Parathyroid adenoma (tissue), 2 donors: ENCODE measurements around the gene GNS.
A peak's percentile ranks its signal among the peaks of the same experiment; 100 is the strongest.
"Not testable (repeated sequence)": the region's sequence is repeated elsewhere in the genome, so short reads cannot be mapped to it uniquely, and the experiment has no call there.

Experiments used
- H2AFZ ChIP-seq: fragments of 300-600 bp; sonication (generic); one replicate; pipeline ENCODE4 v1.7.0; 2017; ENCODE audit warnings: antibody characterized with exemption, mild to moderate bottlenecking
- H3K27ac ChIP-seq: fragments of 300-600 bp; sonication (generic); one replicate; pipeline ENCODE4 v1.7.0; 2017
- H3K27me3 ChIP-seq: fragments of 300-600 bp; sonication (generic); one replicate; pipeline ENCODE4 v1.7.0; 2017; ENCODE audit warnings: low read length; ENCODE audit not compliant: control insufficient read depth, insufficient read depth
- H3K36me3 ChIP-seq: fragments of 300-600 bp; sonication (generic); one replicate; pipeline ENCODE4 v1.7.0; 2017; ENCODE audit warnings: low read length; ENCODE audit not compliant: control insufficient read depth, insufficient read depth
- H3K4me1 ChIP-seq: fragments of 300-600 bp; sonication (generic); one replicate; pipeline ENCODE4 v1.7.0; 2017; ENCODE audit warnings: control low read depth
- H3K4me2 ChIP-seq: fragments of 300-600 bp; sonication (generic); one replicate; pipeline ENCODE4 v1.7.0; 2017; ENCODE audit warnings: low read length
- H3K4me3 ChIP-seq: fragments of 300-600 bp; sonication (generic); one replicate; pipeline ENCODE4 v1.7.0; 2017; ENCODE audit warnings: low read depth, low read length
- H3K79me2 ChIP-seq: fragments of 300-600 bp; sonication (generic); one replicate; pipeline ENCODE4 v1.7.0; 2017; ENCODE audit warnings: control low read depth
- H3K9ac ChIP-seq: fragments of 300-600 bp; sonication (generic); one replicate; pipeline ENCODE4 v1.7.0; 2017; ENCODE audit warnings: mild to moderate bottlenecking
- H3K9me3 ChIP-seq: fragments of 300-600 bp; sonication (generic); one replicate; pipeline ENCODE4 v1.7.0; 2017; ENCODE audit warnings: low read length; ENCODE audit not compliant: control insufficient read depth
- CTCF ChIP-seq: fragments of 300-600 bp; sonication (generic); IDR thresholded peaks from one replicate; pipeline ENCODE4 v1.7.0; 2017; ENCODE audit warnings: antibody characterized with exemption, mild to moderate bottlenecking
- donor health status: primary hyperparathyroidism.

The GNS gene

GRCh38 chr12:64802180-64802775 is 43.1 kb upstream of the GNS start:
- H3K4me2 ChIP-seq, H3K27me3 ChIP-seq, H3K4me1 ChIP-seq, H2AFZ ChIP-seq, H3K9ac ChIP-seq, H3K9me3 ChIP-seq, H3K27ac ChIP-seq, H3K4me3 ChIP-seq, H3K36me3 ChIP-seq: not testable (repeated sequence)
- peak; percentile 87 for TF ChIP-seq CTCF
- H3K79me2 ChIP-seq: peaks cover 12% of the 10 kb centered on the region

GRCh38 chr12:64801381-64801780 is 42.2 kb upstream of the GNS start:
- no peaks in the 10 kb centered on the region for H3K36me3 ChIP-seq
- TF ChIP-seq CTCF: no peak

GRCh38 chr12:64800640-64801039 is 41.4 kb upstream of the GNS start:
- Histone ChIP-seq H3K4me1 (no peaks in the 10 kb centered on the region), H3K9me3 (no peaks in the 10 kb centered on the region), H2AFZ (no peak overlapping the region), H3K4me3 (no peak overlapping the region), H3K36me3 (no peaks in the 10 kb centered on the region), H3K27ac (no peak overlapping the region), H3K79me2 (peaks cover 8% of the 10 kb centered on the region), H3K27me3 (no peaks in the 10 kb centered on the region), H3K9ac (no peak overlapping the region), H3K4me2 (no peak overlapping the region)
- no peak for TF ChIP-seq CTCF

More at GRCh38 chr12:64801381-64801780, 42.2 kb upstream of the GNS start:
- H3K9me3 ChIP-seq: no peaks in the 10 kb centered on the region
- no peaks in the 10 kb centered on the region for H3K4me1 ChIP-seq
- H3K27me3 ChIP-seq: no peaks in the 10 kb centered on the region
- H3K4me3 ChIP-seq: no peak overlapping the region
- H2AFZ ChIP-seq: no peak overlapping the region
- H3K9ac ChIP-seq: no peak overlapping the region
- H3K79me2 ChIP-seq: peaks cover 8% of the 10 kb centered on the region
- H3K4me2 ChIP-seq: no peak overlapping the region
- no peak overlapping the region for H3K27ac ChIP-seq

- Histone ChIP-seq H3K9me3 (no peaks in the 10 kb centered on the region), H3K27me3 (no peaks in the 10 kb centered on the region), H3K4me1 (no peaks in the 10 kb centered on the region), H3K9ac (no peak overlapping the region), H2AFZ (no peak overlapping the region), H3K4me2 (no peak overlapping the region), H3K27ac (no peak overlapping the region), H3K36me3 (no peaks in the 10 kb centered on the region), H3K4me3 (no peak overlapping the region), H3K79me2 (peaks cover 3% of the 10 kb centered on the region)
- TF ChIP-seq CTCF: no peak
Observed at GRCh38 chr12:64798165-64798564, 39.0 kb upstream of the GNS start.

- no peak overlapping the region for H3K4me2 ChIP-seq
- no peak overlapping the region for H3K27ac ChIP-seq
- no peaks in the 10 kb centered on the region for H3K36me3 ChIP-seq
Observed at GRCh38 chr12:64797156-64797555, 38.0 kb upstream of the GNS start.

More at GRCh38 chr12:64797156-64797555, 38.0 kb upstream of the GNS start:
- Histone ChIP-seq H3K9ac (no peak overlapping the region), H3K27me3 (no peaks in the 10 kb centered on the region), H2AFZ (no peak overlapping the region), H3K4me1 (no peaks in the 10 kb centered on the region), H3K79me2 (no peaks in the 10 kb centered on the region), H3K9me3 (no peaks in the 10 kb centered on the region), H3K4me3 (no peak overlapping the region)
- no peak for TF ChIP-seq CTCF
